NCI-H446 treated with DMSO at 0.1 percent for 48 hours (cell line): ENCODE measurements around the gene GOLGA6L9.
"Not testable (repeated sequence)": the region's sequence is repeated elsewhere in the genome, so short reads cannot be mapped to it uniquely, and the experiment has no call there.

ENCODE experiments used
- DNase-seq: peaks from one replicate; lab custom pipeline; 2025; lab: John Stamatoyannopoulos, UW

GOLGA6L9 gene

DNA sequence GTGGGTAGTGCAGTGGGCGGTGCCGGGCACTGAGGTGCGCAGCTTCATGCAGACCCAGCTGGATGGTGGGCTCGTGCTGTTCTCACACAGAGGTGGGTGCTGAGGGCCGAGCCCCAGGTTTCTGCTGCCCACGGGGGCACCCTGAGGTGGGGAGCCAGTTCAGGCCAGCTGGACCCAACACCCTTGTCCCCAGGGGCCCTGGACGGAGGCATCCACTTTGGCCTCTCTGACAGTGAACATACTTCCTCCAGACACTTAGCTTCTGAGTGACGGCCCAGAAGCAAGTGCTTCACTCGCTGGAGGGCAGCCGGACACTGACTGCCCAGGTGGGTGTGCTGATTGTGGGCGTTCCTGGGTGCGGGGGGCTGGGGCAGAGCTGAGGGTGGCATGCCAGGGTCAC lies 39.8 kb downstream of the GOLGA6L9 start:
- DNase-seq = not testable (repeated sequence)

DNA sequence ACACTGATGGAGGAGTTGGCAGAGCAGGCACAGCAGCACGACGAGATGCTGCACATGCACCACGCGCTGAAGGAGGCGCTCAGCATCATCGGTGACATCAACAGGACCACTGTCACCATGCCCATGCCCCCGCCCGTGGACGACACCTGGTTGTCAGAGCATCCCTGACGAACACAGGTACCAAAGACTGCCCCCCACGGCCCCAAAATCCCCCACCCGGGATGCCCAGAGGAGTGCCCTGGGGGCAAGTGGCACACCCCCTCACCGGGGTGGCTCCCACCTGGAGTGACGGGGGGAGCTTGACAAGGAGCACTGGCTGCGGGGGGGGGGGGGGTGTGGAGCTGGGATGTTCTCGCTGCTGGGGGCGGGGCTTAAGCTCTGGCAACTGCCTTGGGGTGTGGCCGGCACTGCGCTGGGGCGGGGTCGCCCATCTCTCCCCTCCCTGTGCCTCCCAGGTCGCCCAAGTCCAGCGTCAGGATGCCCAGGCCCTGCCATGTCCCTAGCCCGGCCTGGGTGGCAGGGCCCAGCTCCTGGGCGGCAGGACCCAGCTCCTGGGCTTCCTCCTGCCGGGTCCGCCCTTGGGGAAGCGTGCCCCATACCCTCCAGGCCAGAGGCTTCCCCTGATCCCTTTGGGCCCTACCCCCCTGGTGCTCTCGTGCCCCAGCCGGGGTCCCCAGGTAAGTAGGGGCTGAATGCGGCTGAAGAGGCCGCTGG lies 42.8 kb downstream of the GOLGA6L9 start:
- DNase-seq = not testable (repeated sequence)

DNA sequence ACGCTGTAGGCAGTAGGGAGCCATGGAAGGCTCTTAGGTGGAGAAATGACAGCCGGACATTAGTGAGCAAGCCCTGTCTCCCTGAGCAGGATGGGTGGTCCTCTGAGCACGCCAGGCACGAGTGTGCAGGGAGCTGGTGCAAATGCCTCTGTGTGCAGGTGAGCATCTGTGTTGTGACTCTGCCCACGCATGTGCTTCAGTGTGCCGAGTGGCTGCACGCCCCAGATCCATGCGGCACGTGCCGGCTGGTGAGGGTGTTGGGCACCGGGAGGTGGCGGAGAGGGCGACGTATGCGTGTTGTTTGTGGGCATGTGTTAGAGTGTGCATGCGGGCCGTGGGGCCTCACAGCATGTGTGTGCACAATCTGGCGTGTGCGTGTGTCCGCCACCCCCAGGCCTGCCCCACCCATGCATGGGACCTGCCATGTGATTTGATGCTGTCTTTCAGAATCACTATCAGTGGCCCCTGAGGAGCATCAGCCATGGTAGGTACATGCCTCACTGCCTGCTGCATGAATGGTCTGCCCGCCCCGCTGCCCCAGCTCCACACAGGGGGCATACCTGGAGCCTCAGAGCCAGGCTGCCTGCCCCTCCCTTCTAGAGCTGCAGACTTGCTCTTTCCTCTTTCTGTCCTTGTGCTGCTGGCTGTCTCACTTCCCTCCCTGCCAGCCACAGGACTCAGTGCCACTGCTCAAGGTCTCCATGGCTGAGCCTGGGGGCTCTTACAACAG lies 45.1 kb downstream of the GOLGA6L9 start:
- not testable (repeated sequence) for DNase-seq

DNA sequence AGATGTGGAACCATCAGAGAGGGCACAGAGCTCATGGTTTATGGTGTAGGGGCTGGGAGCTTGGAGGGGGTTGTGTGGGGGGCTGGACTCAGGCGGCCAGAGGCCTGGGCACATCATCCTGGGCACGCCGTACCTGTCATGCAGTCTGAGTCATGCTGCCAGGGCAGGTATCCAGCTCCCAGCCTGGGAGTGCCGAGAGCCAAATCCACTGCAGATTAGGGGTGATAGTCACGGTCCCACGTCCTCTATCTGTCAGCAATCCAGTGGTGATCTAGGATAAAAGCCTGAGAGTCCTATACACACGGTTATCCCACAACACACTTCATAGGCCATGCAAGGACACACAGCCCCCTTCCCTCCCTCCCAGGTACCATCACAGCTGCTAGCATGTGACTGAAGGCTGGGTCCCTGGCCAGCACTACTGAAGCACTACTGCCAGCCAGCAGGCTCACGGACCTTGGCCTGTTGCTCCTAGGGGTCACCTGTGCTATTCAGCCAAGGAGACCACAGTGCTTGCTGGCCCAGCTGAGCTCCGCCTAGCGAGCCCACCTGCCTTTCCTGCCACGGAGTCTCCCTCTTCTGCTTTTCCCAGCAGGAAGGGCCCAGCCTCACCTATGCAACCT lies 45.8 kb downstream of the GOLGA6L9 start:
- not testable (repeated sequence) for DNase-seq

DNA sequence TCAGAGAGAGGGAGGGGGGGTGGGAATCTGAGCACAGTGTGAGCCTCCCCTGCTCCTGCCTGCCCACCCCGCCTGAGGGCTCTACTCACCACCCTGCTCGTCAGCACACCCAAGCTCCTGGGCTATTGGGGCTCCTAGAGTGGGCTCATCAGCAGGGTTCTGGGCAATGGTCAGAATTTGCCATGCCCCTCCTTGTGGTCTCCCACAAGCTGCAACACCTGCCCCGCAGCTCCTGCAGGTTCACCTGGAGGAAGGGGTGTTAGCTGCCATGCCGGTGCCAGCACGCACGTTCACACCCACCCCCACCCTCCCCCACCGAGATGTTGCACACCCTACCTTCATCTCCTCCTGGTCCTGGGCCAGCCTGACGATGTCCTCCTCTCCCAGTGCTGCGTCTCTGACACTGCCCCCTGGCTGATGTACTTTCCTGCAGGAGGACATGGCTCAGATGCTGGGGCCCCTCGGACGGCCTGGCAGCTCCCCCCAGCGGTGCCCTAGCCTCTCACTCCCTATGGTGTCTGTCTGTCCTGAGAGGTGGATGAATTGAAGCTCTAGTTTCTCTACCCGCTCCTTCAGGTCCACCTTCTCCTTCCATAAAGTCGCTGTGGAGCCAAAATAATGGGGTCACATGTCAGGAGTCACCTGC lies 47.2 kb downstream of the GOLGA6L9 start:
- DNase-seq = not testable (repeated sequence)

DNA sequence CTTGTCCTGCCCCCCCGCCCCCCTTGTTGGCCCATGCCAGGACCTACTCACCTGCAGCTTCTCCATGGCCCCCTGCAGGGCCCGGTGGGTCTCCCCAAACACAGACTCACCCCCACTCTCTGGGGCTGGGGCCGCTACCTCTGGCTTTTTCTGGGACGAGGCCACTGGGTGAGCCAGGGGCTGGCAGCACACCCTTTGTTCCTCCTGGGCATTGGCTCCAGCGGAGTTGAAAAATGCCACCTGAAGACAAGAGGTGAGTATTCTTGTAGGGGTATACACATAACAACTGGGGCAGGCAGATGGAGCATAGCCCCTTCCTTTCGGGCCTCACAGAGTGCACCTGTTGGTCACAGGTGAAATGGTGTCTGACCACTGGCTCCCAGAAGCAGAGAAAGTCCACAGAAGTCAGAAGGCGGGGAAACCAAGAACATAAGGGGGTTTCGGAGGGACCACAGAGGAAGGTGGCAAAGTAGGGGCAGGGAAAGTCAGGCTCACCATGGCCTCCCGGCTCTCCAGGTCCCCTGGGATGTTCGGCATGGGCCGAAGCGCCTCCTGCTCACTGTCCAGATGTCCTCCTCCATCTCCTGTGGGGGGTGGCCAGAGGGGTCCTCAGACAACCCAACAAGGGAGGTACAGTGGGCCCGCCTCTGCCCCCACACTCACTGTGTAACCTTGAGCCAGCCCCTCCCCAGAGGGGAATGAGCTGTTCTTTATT lies 47.9 kb downstream of the GOLGA6L9 start:
- DNase-seq = not testable (repeated sequence)
